GM18526 (cell line): Measurements from ENCODE around the gene TEX26.

ENCODE experiments used
- POLR2A ChIP-seq: IDR thresholded peaks from 3 replicates; pipeline ENCODE4 v1.6.1; 2011; ENCODE audit not compliant: insufficient read length; ENCODE audit errors: extremely low read depth

Gene TEX26

GRCh38 chr13:30932481-30933353, at the start of gene TEX26:
Gene TEX26 (plus strand): TSS chr13:30932656. CDS start chr13:30932716, 60 bp downstream.
- no peak for TF ChIP-seq POLR2A

GRCh38 chr13:30882996-30883766, 49.3 kb upstream of the TEX26 start:
- no peak for TF ChIP-seq POLR2A

GRCh38 chr13:30884543-30884942, 47.9 kb upstream of the TEX26 start:
- no peak for TF ChIP-seq POLR2A

GRCh38 chr13:30889196-30889690, 43.2 kb upstream of the TEX26 start:
- no peak for TF ChIP-seq POLR2A

GRCh38 chr13:30892966-30893365, 39.5 kb upstream of the TEX26 start:
- no peak for TF ChIP-seq POLR2A

- TF ChIP-seq POLR2A = no peak
Observed at GRCh38 chr13:30895773-30896172, 36.7 kb upstream of the TEX26 start.

GRCh38 chr13:30898070-30898469, 34.4 kb upstream of the TEX26 start:
- TF ChIP-seq POLR2A = no peak

GRCh38 chr13:30898678-30899241, 33.7 kb upstream of the TEX26 start:
- no peak for TF ChIP-seq POLR2A

- TF ChIP-seq POLR2A = no peak
Observed at GRCh38 chr13:30900436-30900835, 32.0 kb upstream of the TEX26 start.

- TF ChIP-seq POLR2A = no peak
Observed at GRCh38 chr13:30900952-30901749, 31.3 kb upstream of the TEX26 start.

GRCh38 chr13:30904043-30904442, 28.4 kb upstream of the TEX26 start:
- TF ChIP-seq POLR2A = no peak

GRCh38 chr13:30905932-30906383, 26.5 kb upstream of the TEX26 start, which contains the start of gene MEDAG:
Gene MEDAG (plus strand): TSS chr13:30906271. CDS start chr13:30906516, 245 bp downstream.
- TF ChIP-seq POLR2A = no peak

GRCh38 chr13:30906411-30907051, 25.9 kb upstream of the TEX26 start:
- TF ChIP-seq POLR2A = no peak

GRCh38 chr13:30907121-30907861, 25.2 kb upstream of the TEX26 start:
- TF ChIP-seq POLR2A = no peak

GRCh38 chr13:30908416-30908980, 24.0 kb upstream of the TEX26 start:
- no peak for TF ChIP-seq POLR2A
